NCI-H1092 (cell line): ENCODE measurements around the gene UGT1A6.
"Not testable (repeated sequence)": the region's sequence is repeated elsewhere in the genome, so short reads cannot be mapped to it uniquely, and the experiment has no call there.

Experiments used
- DNase-seq: peaks from one replicate; lab custom pipeline; 2025; lab: John Stamatoyannopoulos, UW

The UGT1A6 gene

DNA sequence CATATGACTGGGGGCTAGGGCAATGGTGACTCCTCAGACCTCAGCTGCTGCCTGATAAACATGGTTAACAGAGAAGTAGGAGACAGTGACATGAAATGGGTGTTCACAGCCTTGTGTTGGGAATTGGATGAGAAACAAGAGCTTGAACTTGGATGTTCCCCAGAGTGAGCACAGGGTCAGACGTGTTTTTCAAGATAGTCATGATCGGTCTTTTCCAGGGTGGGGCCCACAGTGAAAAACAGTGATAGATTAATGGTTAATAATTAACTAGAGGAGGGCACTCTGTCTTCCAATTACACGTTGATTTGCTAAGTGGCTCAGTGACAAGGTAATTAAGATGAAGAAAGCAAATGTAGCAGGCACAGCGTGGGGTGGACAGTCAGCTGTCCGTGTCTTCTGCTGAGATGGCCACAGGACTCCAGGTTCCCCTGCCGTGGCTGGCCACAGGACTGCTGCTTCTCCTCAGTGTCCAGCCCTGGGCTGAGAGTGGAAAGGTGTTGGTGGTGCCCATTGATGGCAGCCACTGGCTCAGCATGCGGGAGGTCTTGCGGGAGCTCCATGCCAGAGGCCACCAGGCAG is 36.1 kb downstream of the UGT1A6 start, which contains the start of gene UGT1A3:
UGT1A3 (plus strand) TSS at position 320 of the 579 bp plus-strand sequence; CDS start at position 405, 85 bp downstream.
- no peak for DNase-seq

DNA sequence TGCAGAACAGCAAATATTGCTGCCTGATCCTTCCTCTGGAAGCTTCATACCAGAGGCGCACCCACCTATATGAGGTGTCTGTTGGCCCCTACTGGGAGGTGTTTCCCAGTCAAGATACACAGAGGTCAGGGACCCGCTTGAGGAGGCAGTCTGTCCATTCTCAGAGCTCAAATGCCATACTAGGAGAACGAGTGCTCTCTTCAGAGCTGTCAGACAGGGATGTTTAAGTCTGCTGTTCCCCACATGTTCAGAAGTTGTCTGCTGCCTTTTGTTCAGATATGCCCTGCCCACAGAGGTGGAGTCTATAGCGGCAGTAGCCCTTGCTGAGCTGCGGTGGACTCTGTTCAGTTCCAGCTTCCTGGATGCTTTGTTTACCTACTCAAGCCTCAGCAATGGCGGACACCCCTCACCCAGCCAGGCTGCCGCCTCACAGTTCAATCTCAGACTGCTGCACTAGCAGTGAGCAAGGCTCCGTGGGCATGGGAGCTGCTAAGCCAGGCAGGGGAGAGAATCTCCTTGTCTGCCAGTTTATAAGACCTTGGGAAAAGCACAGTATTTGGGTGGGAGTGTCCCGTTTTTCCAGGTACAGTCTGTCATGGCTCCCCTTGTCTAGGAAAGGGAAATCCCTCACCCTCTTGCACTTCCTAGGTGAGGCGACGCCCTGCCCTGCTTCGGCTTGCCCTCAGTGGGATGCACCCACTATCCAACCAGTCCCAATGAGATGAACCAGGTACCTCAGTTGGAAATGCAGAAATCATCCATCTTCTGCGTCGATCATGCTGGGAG is 44.4 kb downstream of the UGT1A6 start:
- not testable (repeated sequence) for DNase-seq

DNA sequence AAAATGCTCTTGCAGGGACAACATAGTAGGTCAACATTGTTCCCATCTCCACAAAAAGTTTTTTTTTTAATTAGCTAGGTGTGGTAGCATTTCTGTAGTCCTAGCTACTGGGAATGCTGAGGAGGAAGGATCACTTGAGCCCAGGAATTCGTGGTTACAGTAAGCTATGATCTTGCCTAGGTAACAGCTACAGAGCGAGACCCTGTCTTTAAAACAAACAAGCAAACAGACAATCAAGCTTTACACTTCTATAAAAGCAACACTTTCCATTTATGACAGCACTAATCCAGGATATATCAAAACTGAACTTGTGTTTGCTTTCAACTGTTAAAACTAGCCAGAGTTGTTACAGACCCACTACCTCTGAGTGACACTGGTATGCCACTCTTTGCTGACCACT is 48.2 kb downstream of the UGT1A6 start:
- DNase-seq: no peak

DNA sequence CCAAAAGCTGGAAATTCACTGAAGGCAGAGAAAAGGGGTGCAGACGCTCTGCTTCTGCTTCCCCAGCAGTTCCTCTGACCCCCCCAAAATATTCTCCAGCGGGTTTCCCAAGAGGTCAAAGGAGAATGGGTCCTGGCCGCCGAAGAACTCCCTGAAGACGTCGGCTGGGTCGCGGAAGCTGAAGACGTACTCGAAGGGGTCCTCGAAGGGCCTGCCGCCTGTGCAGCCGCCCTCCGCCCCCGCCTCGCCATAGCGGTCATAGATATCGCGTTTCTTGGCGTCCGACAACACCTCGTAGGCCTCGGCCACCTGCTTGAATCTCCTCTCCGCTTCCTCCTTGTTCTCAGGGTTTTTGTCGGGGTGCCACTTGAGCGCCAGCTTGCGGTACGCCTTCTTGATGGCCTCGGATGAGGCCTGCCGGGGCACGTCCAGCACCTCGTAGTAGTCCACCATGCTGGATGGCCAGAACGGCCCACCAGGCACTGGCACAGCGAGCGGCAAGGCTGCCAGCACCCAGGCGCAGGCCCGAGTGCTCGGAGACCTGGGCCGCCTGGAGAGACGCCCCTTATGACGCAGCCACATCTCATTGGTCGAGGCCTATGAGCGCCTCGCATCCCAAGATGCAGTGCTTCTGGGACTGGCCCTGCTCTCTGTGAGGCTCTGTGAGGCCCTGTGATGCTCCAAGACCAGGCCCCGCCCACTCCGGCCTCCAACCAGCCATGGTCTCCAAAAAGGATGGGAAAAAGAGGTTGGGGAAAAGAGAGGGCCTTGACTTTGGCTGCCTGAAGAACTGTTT is 51.0 kb downstream of the UGT1A6 start:
- no peak for DNase-seq

DNA sequence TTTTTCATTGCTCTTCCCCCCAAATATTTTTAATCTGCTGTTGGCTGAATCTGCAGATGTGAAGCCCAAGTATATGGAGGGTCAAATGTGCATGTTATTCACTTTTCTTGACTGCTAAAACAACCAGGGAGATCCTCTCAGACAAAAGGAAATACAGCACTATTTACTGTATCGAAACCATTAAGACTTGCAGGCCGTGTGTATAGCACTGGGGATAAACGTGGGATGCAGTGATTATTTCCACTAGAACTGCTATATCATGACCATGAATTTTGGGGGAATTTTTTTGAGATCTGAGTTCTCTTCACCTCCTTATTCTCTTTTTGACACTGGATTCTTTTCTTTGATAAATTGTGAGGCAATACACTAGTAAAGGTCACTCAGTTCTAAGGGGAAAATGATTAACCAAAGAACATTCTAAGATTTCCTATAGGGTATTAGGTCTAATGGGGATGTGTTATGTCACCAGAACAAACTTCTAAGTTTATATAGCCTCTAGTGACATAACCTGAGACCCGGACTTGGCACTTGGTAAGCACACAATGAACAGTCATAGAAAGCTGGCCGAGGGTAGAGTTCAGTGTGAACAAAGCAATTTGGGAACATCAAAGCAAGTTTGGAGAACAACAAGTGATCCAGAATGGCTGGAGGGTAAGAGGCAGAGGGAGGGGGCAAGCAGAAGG is 52.5 kb downstream of the UGT1A6 start:
- no peak for DNase-seq

DNA sequence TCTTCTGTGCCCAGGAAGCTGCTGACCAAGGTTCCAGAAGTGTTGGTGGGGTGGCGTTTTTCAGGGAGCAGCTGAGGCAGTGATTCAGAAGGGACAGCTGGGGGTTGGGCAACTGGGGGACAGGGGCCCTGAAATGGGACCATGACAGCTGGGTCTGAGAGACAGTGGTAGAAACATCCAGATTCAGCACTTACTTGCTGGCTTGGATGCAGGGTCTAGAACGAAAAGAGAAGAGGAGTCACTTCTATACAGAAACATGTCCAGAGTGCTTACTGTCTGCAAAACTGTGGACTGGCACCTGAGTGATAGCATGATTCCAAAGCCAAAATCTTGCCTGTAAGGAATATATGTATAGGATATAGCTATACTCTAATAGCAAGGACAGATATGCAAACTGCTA is 53.1 kb downstream of the UGT1A6 start:
- not testable (repeated sequence) for DNase-seq

DNA sequence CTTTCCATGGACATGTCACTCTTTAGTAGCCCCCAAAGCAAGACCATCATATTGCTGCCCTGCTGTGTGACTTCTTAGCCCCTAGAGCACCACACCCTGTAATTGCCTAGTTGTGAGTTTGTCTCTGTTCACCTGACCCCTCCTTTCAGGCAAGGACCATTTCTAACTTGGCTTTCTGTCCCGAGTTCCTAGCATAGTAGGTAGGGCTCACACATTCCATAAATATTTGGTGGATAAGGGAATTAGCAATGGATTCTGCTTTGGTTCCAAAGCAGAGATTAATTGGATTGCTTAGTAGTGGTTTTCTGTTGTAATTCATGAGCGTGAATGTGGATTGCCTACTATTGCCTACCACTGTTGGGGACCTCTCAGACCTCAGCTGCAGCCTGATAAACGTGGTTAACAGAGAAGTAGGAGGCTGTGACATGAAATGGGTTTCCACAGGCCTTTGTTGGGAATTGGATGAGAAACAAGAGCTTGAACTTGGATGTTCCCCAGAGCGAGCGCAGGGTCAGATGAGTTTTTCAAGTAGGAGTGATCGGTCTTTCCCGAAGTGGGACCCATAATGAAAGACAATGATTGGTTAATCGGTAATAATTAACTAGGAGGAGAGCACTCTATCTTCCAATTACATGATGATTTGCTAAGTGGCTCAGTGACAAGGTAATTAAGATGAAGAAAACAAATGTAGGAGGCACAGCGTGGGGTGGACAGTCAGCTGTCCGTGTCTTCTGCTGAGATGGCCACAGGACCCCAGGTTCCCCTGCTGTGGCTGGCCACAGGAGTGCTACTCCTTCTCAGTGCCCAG is 54.0 kb downstream of the UGT1A6 start:
- DNase-seq: no peak

DNA sequence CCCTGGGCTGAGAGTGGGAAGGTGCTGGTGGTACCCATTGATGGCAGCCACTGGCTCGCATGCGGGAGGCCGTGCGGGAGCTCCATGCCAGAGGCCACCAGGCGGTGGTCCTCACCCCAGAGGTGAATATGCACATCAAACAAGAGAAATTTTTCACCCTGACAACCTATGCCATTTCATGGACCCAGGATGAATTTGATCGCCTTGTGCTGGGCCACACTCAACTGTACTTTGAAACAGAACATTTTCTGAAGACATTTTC is 54.5 kb downstream of the UGT1A6 start:
- no peak for DNase-seq

DNA sequence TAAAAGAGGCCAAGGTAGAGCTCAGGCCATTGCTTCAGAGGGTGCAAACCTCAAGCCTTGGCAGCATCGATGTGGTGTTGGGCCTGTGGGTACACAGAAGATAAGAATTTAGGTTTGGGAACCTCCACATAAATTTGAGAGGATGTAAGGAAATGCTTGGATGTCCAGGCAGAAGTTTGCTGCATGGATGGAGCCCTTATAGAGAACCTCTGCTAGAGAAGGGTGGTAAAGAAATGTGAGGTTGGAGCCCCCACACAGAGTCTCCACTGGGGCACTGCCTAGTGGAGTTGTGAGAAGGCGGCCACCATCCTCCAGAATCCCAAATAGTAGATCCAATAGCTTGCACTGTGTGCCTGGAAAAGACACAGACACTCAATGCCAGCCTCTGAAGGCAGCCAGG is 58.0 kb downstream of the UGT1A6 start:
- DNase-seq: not testable (repeated sequence)

DNA sequence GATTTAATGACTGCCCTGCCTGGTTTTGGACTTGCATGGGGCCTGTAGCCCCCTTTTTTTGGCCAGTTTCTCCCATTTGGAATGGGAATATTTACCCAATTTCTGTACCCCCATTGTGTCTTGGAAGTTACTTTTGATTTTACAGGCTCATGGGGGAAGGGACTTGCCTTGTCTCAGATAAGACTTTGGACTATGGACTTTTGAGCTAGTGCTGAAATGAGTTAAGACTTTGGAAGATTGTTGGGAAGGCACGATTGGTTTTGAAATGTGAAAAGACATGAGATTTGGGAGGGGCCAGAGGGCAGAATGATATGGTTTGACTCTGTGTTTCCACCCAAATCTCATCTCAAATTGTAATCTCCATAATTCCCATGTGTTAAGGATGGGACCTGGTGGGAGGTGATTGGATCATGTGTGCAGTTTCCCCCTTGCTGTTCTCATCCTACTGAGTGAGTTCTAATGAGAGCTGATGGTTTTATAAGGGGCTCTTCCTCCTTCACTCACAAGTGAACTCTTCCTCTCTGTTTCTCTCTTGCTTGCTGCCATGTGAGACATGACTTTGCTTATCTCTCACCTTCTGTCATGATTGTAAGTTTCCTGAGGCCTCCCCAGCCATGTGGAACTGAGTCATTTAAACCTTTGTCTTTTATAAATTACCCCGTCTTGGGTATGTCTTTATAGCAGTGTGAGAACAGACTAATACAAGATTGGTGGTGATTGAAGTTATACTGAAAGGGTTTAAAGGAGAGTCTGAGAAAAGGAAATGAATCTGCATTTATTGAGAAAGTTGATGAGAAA is 58.7 kb downstream of the UGT1A6 start:
- DNase-seq: not testable (repeated sequence)

DNA sequence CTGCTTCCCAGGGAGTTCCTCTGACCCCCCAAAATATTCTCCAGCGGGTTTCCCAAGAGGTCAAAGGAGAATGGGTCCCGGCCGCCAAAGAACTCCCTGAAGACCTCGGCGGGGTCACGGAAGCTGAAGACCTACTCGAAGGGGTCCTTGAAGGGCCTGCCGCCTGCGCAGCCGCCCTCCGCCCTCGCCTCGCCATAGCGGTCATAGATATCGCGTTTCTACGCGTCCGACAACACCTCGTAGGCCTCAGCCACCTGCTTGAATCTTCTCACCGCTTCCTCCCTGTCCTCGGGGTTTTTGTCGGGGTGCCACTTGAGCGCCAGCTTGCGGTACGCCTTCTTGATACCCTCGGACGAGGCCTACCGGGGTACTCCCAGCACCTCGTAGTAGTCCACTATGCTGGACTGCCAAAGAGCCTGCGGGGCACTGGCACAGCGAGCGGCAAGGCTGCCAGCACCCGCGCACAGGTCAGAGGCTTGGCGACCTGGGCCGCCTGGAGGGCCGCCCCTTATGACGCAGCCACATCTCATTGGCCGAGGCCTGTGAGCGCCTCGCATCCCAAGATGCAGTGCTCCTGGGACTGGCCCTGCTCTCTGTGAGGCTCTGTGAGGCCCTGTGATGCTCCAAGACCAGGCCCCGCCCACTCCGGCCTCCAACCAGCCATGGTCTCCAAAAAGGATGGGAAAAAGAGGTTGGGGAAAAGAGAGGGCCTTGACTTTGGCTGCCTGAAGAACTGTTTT is 62.4 kb downstream of the UGT1A6 start:
- DNase-seq: no peak

DNA sequence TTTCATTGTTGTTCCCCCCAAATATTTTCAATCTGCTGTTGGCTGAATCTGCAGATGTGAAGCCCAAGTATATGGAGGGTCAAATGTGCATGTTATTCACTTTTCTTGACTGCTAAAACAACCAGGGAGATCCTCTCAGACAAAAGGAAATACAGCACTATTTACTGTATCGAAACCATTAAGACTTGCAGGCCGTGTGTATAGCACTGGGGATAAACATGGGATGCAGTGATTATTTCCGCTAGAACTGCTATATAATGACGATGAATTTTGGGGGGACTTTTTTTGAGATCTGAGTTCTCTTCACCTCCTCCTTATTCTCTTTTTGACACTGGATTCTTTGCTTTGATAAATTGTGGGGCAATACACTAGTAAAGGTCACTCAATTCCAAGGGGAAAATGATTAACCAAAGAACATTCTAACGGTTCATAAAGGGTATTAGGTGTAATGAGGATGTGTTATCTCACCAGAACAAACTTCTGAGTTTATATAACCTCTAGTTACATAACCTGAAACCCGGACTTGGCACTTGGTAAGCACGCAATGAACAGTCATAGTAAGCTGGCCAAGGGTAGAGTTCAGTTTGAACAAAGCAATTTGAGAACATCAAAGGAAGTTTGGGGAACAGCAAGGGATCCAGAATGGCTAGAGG is 63.9 kb downstream of the UGT1A6 start:
- DNase-seq: no peak

DNA sequence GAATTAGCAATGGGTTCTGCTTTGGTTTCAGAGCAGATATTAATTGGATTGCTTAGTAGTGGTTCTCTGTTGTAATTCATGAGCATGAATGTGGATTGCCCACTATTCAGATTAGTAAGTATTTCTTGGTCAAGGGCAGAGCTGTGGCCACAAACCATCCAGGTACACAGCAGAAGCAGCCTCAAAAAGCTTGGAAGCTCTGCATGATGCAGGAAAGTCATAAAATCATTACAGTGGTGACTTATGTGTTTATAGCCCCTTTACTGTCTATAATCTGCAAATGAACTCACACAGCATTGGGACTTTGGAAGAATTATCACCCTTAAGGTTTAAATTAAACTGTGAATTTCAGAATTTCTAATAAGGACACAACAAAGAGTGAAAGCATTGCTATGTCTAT is 65.5 kb downstream of the UGT1A6 start:
- no peak for DNase-seq

DNA sequence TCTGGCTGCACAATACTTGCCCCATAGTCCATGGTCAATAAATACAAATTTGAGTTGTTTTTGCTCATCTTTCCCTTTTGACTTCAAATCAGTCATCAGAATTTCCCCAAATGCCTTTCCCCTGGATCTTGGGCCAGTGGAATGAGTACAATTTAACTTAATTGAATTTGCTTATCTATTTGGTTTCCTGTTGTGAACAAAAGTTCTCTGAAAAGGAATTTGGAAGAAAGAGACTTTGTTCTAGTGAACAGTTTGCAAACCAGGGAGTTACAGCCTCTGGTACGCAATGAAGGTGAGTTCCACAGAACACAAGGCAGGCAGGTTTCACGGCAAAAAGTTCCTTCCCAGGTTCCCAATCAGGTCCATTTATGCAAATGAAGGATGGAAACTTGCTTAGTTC is 66.2 kb downstream of the UGT1A6 start:
- no peak for DNase-seq

DNA sequence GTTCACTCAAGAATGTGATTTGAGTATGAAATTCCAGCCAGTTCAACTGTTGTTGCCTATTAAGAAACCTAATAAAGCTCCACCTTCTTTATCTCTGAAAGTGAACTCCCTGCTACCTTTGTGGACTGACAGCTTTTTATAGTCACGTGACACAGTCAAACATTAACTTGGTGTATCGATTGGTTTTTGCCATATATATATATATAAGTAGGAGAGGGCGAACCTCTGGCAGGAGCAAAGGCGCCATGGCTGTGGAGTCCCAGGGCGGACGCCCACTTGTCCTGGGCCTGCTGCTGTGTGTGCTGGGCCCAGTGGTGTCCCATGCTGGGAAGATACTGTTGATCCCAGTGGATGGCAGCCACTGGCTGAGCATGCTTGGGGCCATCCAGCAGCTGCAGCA is 67.4 kb downstream of the UGT1A6 start, which contains the start of gene UGT1A1:
UGT1A1 (plus strand) TSS at position 228 of the 400 bp plus-strand sequence; CDS start at position 246, 18 bp downstream.
- no peak for DNase-seq

DNA sequence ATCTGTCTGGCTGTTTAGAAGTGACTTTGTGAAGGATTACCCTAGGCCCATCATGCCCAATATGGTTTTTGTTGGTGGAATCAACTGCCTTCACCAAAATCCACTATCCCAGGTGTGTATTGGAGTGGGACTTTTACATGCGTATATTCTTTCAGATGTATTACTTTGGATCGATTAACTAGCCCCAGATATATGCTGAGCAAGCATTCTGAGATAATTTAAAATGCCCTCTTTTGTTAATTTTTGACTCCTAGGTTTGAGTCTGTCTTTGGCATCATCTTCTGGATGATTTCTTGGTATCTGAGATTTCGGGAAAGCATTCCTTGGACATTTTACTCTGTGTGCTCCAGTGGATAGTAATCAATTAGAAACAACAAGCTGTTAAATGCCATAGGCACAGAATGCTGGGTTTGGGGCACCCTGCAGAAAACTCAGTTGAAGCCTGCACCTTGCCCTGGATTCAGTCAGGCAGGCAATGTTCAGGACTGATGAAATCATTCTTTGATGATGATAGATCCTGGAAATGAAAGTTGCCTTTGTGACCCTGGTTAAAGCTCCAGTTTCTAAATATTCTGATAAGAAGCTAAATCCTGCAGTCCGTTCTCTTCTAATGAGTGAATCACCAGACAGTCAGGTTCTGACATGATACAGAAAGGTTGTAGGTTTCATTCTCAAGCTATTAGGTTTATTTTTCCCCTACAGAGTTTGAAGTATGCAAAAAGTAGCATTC is 68.5 kb downstream of the UGT1A6 start:
- no peak for DNase-seq

DNA sequence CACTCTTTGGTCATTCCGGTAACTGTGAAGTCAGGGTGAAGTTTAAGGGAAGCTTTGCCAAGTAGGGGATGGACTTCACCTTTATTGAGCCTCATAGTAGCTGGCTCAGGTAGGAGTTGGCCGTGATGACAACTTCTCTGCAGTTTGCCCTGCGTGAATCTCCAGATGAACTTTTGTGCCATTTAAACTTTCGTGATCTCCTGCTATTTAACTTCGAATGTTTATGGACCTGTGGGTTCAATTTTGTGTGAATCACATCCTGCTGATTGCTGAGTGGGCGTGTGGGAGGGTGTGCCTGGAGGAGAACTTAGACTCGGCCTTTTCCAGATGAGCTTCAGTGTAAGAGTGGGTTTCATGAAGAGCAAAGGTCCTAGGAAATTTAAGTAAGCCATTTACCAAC is 71.6 kb downstream of the UGT1A6 start:
- DNase-seq: no peak

DNA sequence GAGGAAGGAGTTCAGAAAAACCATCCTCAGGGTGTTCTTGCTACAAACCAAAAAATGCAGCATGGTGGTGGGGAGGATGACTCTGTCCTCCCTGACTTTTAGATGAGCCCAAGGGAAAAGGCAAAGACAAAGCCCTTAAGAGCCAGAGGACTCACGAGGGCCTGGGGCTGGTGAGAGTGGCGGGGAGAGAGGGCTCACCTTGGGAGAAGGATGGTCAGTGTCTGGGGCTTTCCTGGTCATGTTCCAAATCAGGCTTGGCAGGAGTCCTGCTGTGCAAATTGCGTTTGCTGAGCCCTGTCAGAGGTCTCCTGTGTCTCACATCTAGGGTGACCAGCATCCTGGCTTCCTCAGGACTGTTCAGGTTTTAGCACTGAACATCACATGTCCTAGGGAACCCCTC is 72.1 kb downstream of the UGT1A6 start:
- DNase-seq: no peak

DNA sequence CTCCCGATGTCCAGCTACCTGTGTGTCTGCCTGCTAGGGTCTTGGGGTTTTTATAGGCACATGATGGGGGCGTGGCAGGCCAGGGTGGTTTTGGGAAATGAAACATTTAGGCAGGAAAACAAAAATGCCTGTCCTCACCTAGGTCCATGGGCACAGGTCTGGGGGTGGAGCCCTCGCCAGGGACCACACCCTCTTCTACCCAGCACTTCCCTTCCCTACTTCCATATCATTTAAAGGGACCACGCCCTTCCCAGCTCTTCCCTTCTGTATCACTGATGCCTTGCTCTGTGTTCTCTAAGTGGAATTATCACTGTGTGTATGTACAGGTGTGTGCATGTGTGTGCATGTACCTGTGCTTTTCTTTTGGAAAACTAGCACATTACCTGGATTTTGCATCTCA is 73.7 kb downstream of the UGT1A6 start:
- DNase-seq: no peak
